IMR-90 (cell line): ENCODE measurements around the gene TRIO.

Source experiments
- CEBPB ChIP-seq: IDR thresholded peaks from 2 replicates; pipeline ENCODE4 v1.6.1; 2012; ENCODE audit warnings: low read depth, low read length, improper control_type of control experiment
- CTCF ChIP-seq: conservative IDR thresholded peaks from 2 replicates; pipeline ENCODE4 v1.5.1; 2012; ENCODE audit warnings: mild to moderate bottlenecking, low read depth, low read length, improper control_type of control experiment
- FOS ChIP-seq: fragments of 150-350 bp; IDR thresholded peaks from 2 replicates; pipeline ENCODE4 v1.6.1; 2016; ENCODE audit warnings: low read depth, low read length
- RAD21 ChIP-seq: IDR thresholded peaks from 2 replicates; pipeline ENCODE4 v1.6.1; 2012; ENCODE audit warnings: low read length, improper control_type of control experiment
- SMC3 ChIP-seq: fragments of 150-350 bp; IDR thresholded peaks from 2 replicates; pipeline ENCODE4 v1.6.1; 2016; ENCODE audit warnings: low read depth, mild to moderate bottlenecking, antibody characterized with exemption, low read length, moderate library complexity

GRCh38 chr5:14231156-14231555 is 88.0 kb downstream of the TRIO start:
- TF ChIP-seq SMC3 (no peak), FOS (no peak), CTCF (no peak), CEBPB (no peak), RAD21 (no peak)
